ENCODE results near the gene LRRC1. TPM values are rescaled to one million over a fixed set of nuclear protein-coding genes. Genes with fewer than 3 reads are reported as not detected.

The LRRC1 gene
- total and polyA plus RNA-seq, 2 of the 13 experiments (the other 11 are each of a cell fraction or from before 2014, with no cell fraction given), result 15.6 to 27.7 TPM

Other genes starting within 250 kb of the LRRC1 start
- gene GCLC, start 249.9 kb upstream of the LRRC1 start, total RNA-seq (2016; rRNA removed; fragmentation: Illumina TruSeq; extraction: Trizol), result 84.6 and 96.9 TPM in 2 replicates
- 21.5 and 35.3 TPM in 2 replicates for gene GCLC, start 249.9 kb upstream of the LRRC1 start, polyA plus RNA-seq (2011; rRNA removed)
- gene KLHL31, start 129.2 kb upstream of the LRRC1 start, total RNA-seq (2016; rRNA removed; fragmentation: Illumina TruSeq; extraction: Trizol), result 0.14 and 0.31 TPM in 2 replicates
- gene KLHL31, start 129.2 kb upstream of the LRRC1 start, polyA plus RNA-seq (2011; rRNA removed), result 0.13 and 0.22 TPM in 2 replicates

All from HepG2 (cell line).